ENCODE results near the gene CRY2.

- no peak for TF ChIP-seq CTCF (IDR thresholded peaks at IDR 0.05)
- no peak for TF ChIP-seq EP300 (IDR thresholded peaks at IDR 0.05)
- no peak for TF ChIP-seq POLR2AphosphoS5 (IDR thresholded peaks at IDR 0.05)
These were observed 82.3 kb downstream of the CRY2 start for GRCh38 chr11:45929486-45930030.
